ENCODE measurements around the gene KLHL2.

DNA sequence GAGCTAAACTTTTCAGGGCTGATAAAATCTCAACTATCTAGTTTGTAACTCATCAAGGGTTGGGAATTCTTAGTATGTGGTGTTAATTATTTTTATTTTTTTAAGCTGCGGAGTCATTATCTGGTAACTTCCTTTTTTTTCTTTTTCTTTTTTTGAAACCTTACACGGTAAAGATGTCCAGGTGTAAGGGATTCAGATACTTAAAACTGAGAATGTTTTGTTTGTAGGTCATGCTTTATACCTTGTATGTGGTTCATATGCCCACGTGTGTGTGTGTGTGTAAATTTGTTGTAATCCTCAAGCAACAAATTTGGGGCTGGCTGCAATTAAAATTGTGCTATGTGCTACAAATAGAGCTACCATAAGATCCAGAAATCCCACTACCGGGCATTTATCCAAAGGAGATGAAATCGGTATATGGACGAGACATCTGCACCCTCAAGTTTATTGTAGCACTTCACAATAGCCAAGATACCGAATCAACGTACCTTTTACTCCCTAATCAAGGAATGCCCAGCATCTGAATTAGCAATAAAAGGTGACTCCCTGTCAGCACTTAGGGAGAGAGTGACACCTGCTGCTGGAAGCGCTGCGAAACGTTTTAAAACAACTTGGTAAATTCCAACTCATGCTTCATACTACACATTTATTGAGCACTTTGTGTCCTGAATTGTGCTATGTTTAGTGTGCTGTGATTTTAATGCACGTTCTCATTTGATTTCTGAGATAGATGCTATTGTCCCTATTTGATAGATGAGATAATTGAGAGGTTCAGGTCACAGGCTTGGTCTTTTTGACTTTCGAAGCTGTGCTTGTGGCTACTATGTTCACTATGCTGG, 136.2 kb downstream of the KLHL2 start:
- TF ChIP-seq, protein P1, sequence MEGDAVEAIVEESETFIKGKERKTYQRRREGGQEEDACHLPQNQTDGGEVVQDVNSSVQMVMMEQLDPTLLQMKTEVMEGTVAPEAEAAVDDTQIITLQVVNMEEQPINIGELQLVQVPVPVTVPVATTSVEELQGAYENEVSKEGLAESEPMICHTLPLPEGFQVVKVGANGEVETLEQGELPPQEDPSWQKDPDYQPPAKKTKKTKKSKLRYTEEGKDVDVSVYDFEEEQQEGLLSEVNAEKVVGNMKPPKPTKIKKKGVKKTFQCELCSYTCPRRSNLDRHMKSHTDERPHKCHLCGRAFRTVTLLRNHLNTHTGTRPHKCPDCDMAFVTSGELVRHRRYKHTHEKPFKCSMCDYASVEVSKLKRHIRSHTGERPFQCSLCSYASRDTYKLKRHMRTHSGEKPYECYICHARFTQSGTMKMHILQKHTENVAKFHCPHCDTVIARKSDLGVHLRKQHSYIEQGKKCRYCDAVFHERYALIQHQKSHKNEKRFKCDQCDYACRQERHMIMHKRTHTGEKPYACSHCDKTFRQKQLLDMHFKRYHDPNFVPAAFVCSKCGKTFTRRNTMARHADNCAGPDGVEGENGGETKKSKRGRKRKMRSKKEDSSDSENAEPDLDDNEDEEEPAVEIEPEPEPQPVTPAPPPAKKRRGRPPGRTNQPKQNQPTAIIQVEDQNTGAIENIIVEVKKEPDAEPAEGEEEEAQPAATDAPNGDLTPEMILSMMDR (conservative IDR thresholded peaks at IDR 0.05; ENCODE audit: low read length): peak; percentile 78
- TF ChIP-seq EZH2phosphoT487 (IDR thresholded peaks at IDR 0.05; ENCODE audit: borderline replicate concordance, low read depth, low read length): no peak

All from OCI-LY7 (cell line).